IPS-15b (cell line): ENCODE measurements around the gene SYNGR2.

ENCODE experiments used
- H3K27me3 ChIP-seq: one replicate; pipeline ENCODE4 v1.6.1; 2013; ENCODE audit warnings: low read length; ENCODE audit not compliant: control insufficient read depth, insufficient read depth
- H3K36me3 ChIP-seq: one replicate; pipeline ENCODE4 v1.6.1; 2013; ENCODE audit warnings: low read length; ENCODE audit not compliant: control insufficient read depth, insufficient read depth
- H3K4me1 ChIP-seq: one replicate; pipeline ENCODE4 v1.6.1; 2013; ENCODE audit warnings: mild to moderate bottlenecking, low read length; ENCODE audit not compliant: control insufficient read depth, insufficient read depth
- H3K4me3 ChIP-seq: one replicate; pipeline ENCODE4 v1.5.1; 2013; ENCODE audit warnings: low read depth, low read length
- H3K9ac ChIP-seq: one replicate; pipeline ENCODE4 v1.6.1; 2013; ENCODE audit warnings: low read depth, mild to moderate bottlenecking, low read length
- H3K9me3 ChIP-seq: one replicate; pipeline ENCODE4 v1.6.1; 2013; ENCODE audit warnings: mild to moderate bottlenecking, low read length; ENCODE audit not compliant: control insufficient read depth, insufficient read depth

The SYNGR2 gene

DNA sequence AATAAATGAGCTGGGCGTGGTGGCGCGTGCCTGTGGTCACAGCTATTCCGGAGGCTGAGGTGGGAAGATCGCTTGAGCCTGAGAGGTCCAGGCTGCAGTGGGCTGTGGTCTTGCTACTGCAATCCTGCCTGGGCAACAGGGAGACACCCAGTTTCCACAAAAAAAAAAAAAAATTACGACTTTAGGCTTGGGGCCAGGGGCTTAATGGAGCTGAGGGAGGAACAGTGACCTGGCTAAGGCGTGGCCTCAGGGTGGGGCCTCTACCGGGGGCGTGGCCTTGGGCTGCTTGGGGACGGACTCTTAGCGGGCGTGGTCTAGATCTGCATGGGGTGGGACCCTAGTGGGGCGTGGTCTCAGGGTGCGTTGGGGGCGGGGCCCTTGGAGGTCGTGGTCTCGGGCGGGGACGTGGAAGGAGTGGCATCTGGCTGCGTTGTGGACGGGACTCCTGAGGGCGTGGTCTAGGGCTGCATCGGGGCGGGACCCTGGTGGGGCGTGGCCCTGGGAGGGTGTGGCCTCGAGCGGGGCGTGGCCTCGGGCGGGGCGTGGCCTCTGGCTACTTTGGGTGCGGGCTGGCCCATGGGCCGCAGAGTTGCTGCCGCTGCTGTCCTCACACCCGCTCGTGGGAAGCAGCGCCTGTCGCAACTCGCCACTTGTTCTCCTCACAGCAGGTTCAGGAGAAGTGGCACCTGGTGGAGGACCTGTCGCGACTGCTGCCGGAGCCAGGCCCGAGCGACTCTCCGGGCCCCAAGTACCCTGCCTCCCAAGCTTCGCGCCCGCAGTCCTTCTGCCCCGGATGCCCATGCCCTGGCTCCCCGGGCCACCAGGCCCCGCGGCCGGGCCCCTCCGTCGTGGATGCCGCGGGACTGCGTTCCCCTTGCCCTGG, 28.0 kb upstream of the SYNGR2 start:
- no peaks in the 10 kb centered on the region for H3K9me3 ChIP-seq
- no peaks in the 10 kb centered on the region for H3K4me1 ChIP-seq
- H3K4me3 ChIP-seq: peak overlapping the region; percentile 45
- H3K36me3 ChIP-seq: no peaks in the 10 kb centered on the region
- H3K9ac ChIP-seq: peak overlapping the region; percentile 24
- H3K27me3 ChIP-seq: no peaks in the 10 kb centered on the region

DNA sequence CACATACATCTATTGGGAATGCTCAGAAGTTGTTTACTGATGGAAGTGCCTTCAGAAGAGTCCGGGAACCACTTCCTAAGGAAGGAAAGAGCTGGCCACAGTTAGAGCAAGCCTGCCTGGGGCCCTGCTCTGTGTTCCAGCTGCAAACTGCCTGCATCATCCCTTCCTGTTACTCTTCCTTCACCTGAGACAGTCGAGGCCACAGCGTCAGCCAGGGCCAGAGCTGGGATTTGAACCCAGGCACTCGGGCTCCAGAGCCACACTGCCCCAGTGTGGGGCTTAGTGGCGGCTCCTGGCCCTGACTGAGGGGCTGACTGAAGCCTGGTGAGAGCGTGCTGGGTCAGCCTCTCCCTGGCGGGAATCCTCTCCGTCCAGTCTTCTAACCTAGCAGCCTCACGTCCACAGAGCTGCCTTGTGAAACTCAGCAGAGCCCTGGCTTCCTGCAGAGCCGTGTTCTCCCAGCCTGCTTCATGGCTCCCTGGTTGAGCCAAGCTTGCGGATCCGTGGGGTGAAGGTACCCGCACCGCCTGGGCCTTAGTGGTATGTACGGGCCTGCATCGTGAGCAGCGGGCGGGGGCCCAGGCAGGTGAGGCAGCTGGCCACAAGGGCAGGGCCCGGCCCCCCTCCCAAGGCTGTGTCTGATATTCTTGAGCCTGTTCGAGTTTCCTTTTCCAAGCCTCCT, 26.8 kb upstream of the SYNGR2 start:
- Histone ChIP-seq H3K9me3 (no peaks in the 10 kb centered on the region), H3K4me1 (no peaks in the 10 kb centered on the region), H3K36me3 (peaks cover under 1% of the 10 kb centered on the region), H3K9ac (no peak overlapping the region), H3K4me3 (no peak overlapping the region), H3K27me3 (no peaks in the 10 kb centered on the region)

DNA sequence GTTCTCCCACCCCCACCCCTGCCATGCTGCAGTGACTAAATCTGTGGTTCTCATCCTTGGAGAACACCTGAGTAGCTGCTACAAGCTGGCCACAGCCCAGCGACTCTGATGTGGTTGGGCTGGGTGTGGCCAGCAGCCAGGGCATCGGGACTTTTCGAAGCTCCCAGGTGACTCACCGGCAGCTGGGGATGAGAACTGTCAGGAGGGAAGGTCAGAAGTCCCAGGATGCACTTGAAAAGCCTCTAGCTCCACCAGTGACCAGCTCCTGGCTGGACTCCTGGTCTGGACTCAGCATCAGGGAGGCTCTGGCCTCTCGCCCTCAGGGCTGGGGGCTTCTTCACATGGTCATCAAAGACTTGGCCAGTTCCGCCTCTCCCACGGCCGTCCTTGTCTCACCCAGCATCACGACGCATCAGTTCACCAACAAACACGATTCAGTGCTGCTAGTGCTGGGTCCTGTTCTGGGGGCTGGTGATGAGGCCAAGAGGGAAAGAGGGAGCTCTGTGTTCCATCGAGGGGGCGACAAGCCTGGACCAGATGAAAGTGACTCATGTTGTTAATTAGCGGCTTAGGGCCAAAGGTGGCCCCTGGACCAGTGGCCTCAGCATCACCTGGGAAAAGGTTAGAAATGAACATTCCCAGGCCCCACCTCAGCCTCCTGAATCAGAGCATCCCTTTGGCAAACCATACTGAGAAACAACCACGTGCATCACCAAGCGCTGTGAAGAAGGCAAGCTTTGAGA, 26.1 kb upstream of the SYNGR2 start:
- Histone ChIP-seq H3K4me1 (no peaks in the 10 kb centered on the region), H3K9me3 (no peaks in the 10 kb centered on the region), H3K36me3 (peaks cover 2% of the 10 kb centered on the region), H3K9ac (no peak overlapping the region), H3K27me3 (no peaks in the 10 kb centered on the region), H3K4me3 (no peak overlapping the region)

DNA sequence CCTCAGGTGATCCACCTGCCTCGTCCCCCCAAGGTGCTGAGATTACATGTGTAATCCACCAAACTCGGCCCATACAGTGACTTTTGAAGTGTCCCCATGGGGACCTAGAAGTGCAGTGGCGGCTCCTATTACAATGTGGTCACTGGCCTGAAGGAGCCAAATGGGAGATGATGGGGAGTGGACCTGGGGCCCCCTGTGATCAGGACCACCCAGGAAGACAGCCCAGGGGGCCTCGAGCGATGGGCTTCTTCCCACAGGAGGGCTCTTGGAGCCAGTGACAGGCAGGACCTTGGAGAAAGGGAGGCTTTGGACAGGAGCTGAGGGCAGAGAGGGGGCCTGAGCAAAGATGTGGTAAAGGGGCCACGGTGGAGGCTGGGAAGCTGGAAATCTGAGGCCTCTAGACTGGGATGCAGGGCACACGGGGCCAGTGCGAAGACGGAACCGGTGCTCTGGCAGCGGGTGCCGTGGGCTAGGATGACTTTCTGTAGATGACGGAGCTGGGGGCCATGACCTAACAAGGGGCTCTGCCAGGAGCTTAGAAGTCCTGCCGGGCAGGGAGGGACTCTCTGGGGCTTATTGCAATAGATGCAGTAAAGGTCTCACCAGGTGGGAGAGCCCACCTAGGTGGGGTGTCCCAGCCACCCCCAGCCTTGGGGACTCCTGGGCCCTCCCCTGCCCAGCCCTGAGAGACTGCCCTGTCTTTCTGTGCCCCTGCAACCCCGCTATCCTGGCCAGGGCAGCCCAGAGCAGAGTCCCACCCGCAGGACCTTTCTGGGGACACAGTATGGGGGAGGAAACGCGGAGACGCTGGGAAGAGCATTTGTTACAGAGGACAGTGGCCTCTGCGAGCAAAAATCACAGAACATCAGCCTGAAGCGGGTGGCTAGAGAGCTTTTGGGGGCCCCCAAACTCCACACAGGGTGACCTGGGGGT, 24.9 kb upstream of the SYNGR2 start:
- Histone ChIP-seq H3K36me3 (peaks cover 2% of the 10 kb centered on the region), H3K9ac (peak overlapping the region; percentile 47), H3K27me3 (no peaks in the 10 kb centered on the region), H3K4me1 (no peaks in the 10 kb centered on the region), H3K4me3 (no peak overlapping the region), H3K9me3 (no peaks in the 10 kb centered on the region)

DNA sequence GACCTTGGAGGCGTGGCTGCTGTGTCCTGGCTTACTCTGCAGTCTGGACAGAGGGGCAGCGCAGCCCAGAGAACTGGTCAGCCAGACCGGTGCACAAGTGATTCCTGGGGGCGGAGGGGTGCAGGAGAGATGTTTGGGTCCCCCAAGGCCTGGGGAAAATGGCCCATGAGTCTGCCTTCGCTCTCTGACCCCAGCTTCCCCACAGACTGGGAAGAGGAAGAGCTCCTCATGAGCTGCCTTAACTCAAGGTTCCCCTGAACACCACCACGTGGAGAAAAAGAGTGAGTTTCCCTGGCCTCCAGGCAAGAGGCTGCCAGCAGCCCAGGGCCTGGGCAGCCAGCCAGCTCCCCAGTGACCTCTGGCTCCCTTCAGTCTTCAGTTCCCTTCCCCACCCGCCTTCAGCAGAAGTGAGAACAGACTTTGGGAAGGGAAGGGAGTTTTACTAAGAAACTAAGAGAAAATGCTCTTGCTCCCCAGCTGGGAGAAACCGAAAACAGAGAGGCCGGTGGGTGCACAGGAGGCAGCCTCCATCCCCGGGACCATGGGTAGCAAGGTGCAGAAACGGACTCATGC, 24.1 kb upstream of the SYNGR2 start:
- Histone ChIP-seq H3K27me3 (no peaks in the 10 kb centered on the region), H3K9me3 (no peaks in the 10 kb centered on the region), H3K9ac (no peak overlapping the region), H3K36me3 (peaks cover 2% of the 10 kb centered on the region), H3K4me3 (no peak overlapping the region), H3K4me1 (no peaks in the 10 kb centered on the region)

DNA sequence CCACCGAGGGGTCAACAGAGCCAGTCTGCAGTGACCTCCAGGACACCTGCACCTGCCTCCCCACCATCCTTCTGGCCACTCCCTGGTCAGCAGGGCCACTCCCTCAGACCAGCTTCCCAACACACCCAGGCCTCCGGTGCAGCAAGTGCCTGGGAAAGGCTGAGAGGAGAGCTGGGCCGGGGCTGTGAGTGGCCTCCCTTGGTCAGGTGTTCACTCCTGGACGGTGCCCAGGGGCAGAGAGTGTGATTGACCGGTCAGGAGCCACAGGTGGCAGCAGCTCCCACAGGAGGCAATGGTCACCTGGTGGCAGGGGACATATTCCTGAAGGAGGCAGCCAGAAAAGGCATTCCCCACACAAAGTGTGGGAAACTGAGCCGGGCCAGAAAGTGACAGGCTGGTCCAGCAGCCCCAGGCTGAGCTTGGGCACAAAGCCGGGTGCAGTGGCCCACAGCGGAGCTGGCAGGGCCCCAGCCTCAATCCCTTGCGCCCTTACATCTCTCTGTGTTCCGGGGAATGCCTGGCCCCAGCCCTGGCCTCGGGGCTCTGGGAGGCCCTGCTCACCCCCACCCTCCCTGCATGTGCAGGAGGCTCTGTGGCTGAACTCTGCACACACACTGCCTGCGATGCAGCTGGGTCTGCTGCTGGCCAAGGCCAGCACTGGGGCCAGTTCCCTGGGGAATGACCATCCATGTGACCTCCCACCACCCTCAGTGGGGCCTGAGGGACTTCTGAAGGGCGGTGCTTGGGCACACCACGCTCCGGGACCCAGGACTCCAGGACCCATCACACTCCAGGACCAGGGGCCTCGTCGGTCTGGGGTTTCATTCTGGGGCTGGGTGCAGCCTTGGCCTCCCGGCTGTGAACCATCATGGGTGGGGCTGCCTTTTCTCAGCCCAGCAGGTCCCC, 23.4 kb upstream of the SYNGR2 start:
- Histone ChIP-seq H3K9ac (no peak overlapping the region), H3K4me1 (no peaks in the 10 kb centered on the region), H3K27me3 (no peaks in the 10 kb centered on the region), H3K9me3 (no peaks in the 10 kb centered on the region), H3K36me3 (peaks cover 2% of the 10 kb centered on the region), H3K4me3 (no peak overlapping the region)

DNA sequence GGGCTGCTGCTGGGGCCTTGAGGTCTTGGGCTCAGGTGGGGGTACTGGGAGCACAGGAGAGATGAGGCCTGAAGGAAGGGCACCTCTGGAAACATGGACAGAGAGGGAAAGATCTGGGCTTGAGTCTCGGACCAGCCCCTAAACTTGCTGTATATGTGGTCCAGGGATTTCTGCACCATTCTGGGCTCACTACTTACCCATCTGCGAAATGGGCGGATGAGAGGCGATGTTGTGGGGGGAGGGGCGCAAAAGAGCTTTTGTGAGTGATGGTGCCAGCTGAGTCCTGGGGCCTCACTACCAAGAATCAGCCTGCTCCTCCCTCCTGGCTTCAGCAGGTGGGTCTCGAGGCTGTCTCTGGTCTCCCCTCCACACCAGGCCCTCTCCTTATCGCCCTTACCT, 21.9 kb upstream of the SYNGR2 start:
- H3K9me3 ChIP-seq: no peaks in the 10 kb centered on the region

DNA sequence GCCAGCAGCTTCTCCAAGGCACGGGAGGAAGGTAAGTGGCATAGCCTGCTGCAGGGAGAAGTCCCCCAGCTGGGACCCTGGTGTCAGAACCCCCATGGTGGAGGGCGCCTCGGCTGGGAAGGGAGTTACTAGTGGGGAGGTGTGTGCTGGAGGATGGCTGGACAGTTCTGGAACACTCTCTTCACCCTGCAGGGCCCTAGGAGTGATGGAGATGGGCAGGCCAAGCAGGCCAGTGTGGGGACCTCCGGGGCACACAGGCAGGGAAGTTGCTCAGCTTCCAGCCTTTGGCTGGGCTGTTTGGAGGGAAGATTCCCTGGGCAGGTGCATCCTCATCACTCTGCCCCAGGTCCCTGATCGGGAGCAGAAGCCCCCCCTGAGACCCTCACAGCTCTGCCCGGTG, 21.5 kb upstream of the SYNGR2 start:
- Histone ChIP-seq H3K36me3 (peaks cover 2% of the 10 kb centered on the region), H3K4me1 (no peaks in the 10 kb centered on the region), H3K27me3 (no peaks in the 10 kb centered on the region), H3K4me3 (no peak overlapping the region), H3K9me3 (no peaks in the 10 kb centered on the region), H3K9ac (no peak overlapping the region)

More for the DNA sequence above, 21.9 kb upstream of the SYNGR2 start:
- H3K4me3 ChIP-seq: no peak overlapping the region
- H3K4me1 ChIP-seq: no peaks in the 10 kb centered on the region
- H3K9ac ChIP-seq: no peak overlapping the region
- no peaks in the 10 kb centered on the region for H3K27me3 ChIP-seq
- H3K36me3 ChIP-seq: peaks cover 2% of the 10 kb centered on the region

DNA sequence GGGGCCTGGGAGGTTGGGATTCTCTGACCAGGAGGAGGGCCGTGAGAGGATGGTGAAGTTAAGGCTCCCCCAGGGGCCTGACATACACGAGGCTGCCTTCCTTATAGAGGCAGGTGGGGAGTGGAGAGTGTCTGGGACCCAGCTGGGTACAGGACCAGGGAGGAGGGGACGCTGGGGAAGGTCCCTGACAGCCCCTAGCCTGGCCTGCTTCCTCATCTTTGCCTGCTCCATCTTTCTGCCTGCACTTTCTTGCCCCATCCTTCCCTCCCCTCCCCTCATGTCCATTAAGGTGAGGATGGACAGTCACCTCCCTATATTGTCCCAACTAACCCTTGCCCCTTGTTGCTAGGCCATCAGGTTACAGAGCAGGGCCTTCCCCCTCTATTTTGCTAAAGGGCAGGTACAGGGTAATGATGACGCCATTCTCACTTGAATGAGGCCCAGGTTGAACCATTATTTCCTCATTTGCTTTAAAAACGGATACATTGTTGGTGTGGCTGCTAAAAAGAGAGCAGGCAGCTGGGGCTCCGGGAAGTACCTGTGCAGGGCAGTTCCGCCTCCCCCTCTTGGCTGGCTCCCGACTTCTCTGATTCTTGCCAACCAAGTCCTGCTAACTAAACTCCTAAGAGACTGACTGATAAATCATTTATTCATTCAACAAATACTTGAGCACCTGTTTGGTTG, 20.9 kb upstream of the SYNGR2 start:
- Histone ChIP-seq H3K9ac (no peak overlapping the region), H3K4me1 (no peaks in the 10 kb centered on the region), H3K27me3 (no peaks in the 10 kb centered on the region)

More for the DNA sequence above, 20.9 kb upstream of the SYNGR2 start:
- Histone ChIP-seq H3K9me3 (no peaks in the 10 kb centered on the region), H3K4me3 (no peak overlapping the region), H3K36me3 (peaks cover 2% of the 10 kb centered on the region)
